Keratinocyte (primary cell): ENCODE results near the gene CCDC89.

Source experiments
- EZH2 ChIP-seq: IDR thresholded peaks from one replicate; pipeline ENCODE4 v1.6.1; 2012; ENCODE audit warnings: inconsistent platforms, mild to moderate bottlenecking, low read length, moderate library complexity
- TF ChIP-seq, protein P1 (sequence below), 3 experiments: IDR thresholded peaks in 1 of 3; conservative IDR thresholded peaks in 1 of 3; optimal IDR thresholded peaks in 1 of 3; 2 replicates in 2 of 3; 3 replicates in 1 of 3; pipeline versions ENCODE3 to v1.5.1; 2011; ENCODE audit warnings: low read length in 3 of 3, mild to moderate bottlenecking in 3 of 3, moderate library complexity in 2 of 3, control low read depth in 1 of 3, inconsistent platforms in 1 of 3; ENCODE audit not compliant: insufficient read depth in 2 of 3; ENCODE audit errors: extremely low read depth in 1 of 3

DNA sequence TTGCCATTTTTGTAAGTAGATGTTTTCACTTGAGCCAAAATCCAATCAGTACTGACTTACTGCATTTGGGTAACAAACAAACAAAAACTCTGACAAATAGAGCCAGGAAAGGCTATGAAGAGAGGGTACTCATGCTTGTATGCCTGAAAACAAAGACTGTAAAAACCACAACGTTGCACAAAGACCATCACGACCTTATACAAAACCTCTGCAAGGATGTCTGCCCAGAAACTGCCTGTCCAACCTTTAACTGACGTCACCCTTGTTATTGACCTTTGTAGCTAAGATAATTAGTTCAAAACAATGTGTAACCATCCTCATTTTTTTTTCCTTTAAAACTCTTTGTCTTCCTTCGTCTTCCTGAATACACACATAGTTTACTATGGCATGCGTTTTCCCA is 20.3 kb downstream of the CCDC89 start:
- TF ChIP-seq, protein P1, sequence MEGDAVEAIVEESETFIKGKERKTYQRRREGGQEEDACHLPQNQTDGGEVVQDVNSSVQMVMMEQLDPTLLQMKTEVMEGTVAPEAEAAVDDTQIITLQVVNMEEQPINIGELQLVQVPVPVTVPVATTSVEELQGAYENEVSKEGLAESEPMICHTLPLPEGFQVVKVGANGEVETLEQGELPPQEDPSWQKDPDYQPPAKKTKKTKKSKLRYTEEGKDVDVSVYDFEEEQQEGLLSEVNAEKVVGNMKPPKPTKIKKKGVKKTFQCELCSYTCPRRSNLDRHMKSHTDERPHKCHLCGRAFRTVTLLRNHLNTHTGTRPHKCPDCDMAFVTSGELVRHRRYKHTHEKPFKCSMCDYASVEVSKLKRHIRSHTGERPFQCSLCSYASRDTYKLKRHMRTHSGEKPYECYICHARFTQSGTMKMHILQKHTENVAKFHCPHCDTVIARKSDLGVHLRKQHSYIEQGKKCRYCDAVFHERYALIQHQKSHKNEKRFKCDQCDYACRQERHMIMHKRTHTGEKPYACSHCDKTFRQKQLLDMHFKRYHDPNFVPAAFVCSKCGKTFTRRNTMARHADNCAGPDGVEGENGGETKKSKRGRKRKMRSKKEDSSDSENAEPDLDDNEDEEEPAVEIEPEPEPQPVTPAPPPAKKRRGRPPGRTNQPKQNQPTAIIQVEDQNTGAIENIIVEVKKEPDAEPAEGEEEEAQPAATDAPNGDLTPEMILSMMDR (optimal IDR thresholded peaks at IDR 0.05 in 1 of 3, IDR thresholded peaks at IDR 0.05 in 1 of 3, conservative IDR thresholded peaks at IDR 0.05 in 1 of 3; ENCODE audit: extremely low read depth in 1 of 3, insufficient read depth in 2 of 3, low read length in 3 of 3): no peak
- TF ChIP-seq EZH2: no peak
